Neural cell (in vitro differentiated cells): ENCODE results near the gene MUSK.

Experiments used
- CTCF ChIP-seq: fragments of 450-650 bp; IDR thresholded peaks from 2 replicates; pipeline ENCODE4 v1.5.1; 2014; ENCODE audit warnings: antibody characterized with exemption, mild to moderate bottlenecking, moderate library complexity; ENCODE audit not compliant: poor library complexity, severe bottlenecking
- EP300 ChIP-seq: fragments of 450-650 bp; conservative IDR thresholded peaks from 2 replicates; pipeline ENCODE4 v1.6.1; 2014; ENCODE audit warnings: antibody characterized with exemption, mild to moderate bottlenecking, moderate library complexity; ENCODE audit not compliant: poor library complexity, severe bottlenecking
- EZH2 ChIP-seq: fragments of 200-600, 300-800 bp; shearing (Covaris generic), sonication (generic); IDR thresholded peaks from 2 replicates; pipeline ENCODE4 v1.6.1; 2014; ENCODE audit warnings: antibody characterized with exemption, low read length, borderline replicate concordance, mild to moderate bottlenecking; ENCODE audit not compliant: insufficient read depth, poor library complexity, severe bottlenecking
- MXI1 ChIP-seq: fragments of 450-650 bp; conservative IDR thresholded peaks from 2 replicates; pipeline ENCODE4 v1.6.1; 2014; ENCODE audit warnings: antibody characterized with exemption, mild to moderate bottlenecking; ENCODE audit not compliant: poor library complexity, severe bottlenecking
- POLR2AphosphoS5 ChIP-seq: IDR thresholded peaks from 2 replicates; pipeline ENCODE4 v1.6.1; 2012
- RAD21 ChIP-seq: fragments of 450-650 bp; conservative IDR thresholded peaks from 2 replicates; pipeline ENCODE4 v1.6.1; 2014; ENCODE audit warnings: antibody characterized with exemption, mild to moderate bottlenecking, moderate library complexity
- REST ChIP-seq: IDR thresholded peaks from 2 replicates; pipeline ENCODE4 v1.6.1; 2012; ENCODE audit warnings: borderline replicate concordance
- SMC3 ChIP-seq: fragments of 450-650 bp; conservative IDR thresholded peaks from 2 replicates; pipeline ENCODE4 v1.6.1; 2014; ENCODE audit warnings: antibody characterized with exemption, mild to moderate bottlenecking, moderate library complexity; ENCODE audit not compliant: poor library complexity
- TAF1 ChIP-seq: IDR thresholded peaks from 2 replicates; pipeline ENCODE4 v1.6.1; 2012; ENCODE audit warnings: low read depth

GRCh38 chr9:110752766-110753165 is 84.2 kb downstream of the MUSK start:
- no peak for TF ChIP-seq CTCF
- no peak for TF ChIP-seq POLR2AphosphoS5
- no peak for TF ChIP-seq EP300
- TF ChIP-seq RAD21: no peak
- TF ChIP-seq EZH2: no peak
- TF ChIP-seq MXI1: no peak
- no peak for TF ChIP-seq SMC3
- no peak for TF ChIP-seq TAF1
- no peak for TF ChIP-seq REST
